GM18858 (cell line): Measurements from ENCODE around the gene STX3.
"Not testable (repeated sequence)": the region's sequence is repeated elsewhere in the genome, so short reads cannot be mapped to it uniquely, and the experiment has no call there.

Source experiments
- ATAC-seq: cut with Tn5 transposase; IDR thresholded peaks from one replicate; pipeline ENCODE4 v1.9.1; 2021; ENCODE audit not compliant: unreplicated experiment

Gene STX3

GRCh38 chr11:59758401-59759037 is 3.3 kb downstream of the STX3 start:
- ATAC-seq, result no peak

GRCh38 chr11:59759900-59760299 is 4.7 kb downstream of the STX3 start:
- no peak for ATAC-seq

GRCh38 chr11:59760771-59761170 is 5.6 kb downstream of the STX3 start:
- no peak for ATAC-seq

DNA sequence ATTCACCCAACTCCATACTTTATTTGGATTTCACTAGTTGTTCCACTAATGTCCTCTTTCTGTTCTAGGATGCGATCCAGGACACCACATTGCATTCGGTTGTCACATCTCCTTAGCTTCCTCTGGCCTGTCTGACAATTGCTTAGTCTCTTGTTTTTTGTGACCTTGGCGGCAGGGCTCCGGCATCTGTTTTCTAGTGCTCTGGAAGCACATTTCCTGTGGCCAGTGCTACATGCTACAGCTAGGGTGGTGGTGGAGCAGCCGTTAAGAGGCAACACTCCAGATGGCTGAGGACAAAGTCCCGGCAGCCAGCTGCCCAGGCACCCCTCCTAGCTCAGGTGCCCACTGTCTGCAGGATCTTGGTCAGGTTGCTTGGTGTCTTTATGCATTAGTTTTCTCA is 6.8 kb downstream of the STX3 start:
- no peak for ATAC-seq

DNA sequence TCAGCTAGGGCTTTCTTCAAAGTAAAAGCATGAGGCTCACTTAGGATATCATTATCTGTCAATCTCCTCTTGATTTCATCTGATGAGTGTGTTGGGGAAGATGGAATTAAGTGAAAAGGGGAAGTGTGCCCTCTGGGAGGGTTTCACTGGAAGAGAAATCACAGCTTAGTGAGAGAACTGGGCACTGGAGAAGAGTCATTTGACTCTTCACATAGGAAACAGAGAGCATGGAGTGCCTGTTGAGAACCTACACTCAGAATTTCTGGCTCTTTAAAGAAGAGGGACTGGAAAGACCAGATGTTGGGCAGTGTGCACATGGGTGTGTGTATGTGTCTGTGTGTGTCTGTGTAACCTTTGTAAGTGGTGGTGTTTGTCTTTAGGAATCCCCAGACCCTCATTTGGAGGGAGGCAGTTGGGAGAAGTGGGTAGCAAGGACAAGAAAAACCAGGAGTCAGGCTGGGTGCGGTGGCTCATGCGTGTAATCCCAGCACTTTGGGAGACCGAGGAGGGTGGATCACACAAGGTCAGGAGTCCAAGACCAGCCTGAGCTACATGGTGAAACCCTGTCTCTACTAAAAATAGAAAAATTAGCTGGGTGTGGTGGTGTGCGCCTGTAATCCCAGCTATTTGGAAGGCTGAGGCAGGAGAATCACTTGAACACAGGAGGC is 10.0 kb downstream of the STX3 start:
- no peak for ATAC-seq

- no peak for ATAC-seq
These were observed 11.5 kb downstream of the STX3 start for GRCh38 chr11:59766542-59767224.

DNA sequence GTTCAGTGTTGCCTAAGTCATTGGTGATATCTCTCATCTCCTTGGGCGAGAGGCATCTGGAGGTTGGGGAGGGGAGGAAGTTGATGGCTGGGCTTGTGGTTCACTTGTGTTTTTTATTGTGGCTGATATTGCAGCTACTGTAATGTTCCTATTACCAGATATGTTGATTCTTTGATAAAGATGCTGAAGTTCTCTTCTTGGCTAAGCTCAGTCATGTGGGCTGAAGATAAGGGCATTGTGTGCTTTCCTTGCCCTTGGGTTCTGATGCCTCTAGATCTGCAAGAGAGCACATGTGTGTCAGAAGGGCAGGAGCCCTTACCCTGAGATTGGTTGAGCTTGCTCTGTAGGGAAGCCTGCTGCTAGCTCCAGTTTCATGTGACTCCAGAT is 12.0 kb downstream of the STX3 start:
- ATAC-seq, result no peak

GRCh38 chr11:59769111-59769510 is 13.9 kb downstream of the STX3 start:
- no peak for ATAC-seq

DNA sequence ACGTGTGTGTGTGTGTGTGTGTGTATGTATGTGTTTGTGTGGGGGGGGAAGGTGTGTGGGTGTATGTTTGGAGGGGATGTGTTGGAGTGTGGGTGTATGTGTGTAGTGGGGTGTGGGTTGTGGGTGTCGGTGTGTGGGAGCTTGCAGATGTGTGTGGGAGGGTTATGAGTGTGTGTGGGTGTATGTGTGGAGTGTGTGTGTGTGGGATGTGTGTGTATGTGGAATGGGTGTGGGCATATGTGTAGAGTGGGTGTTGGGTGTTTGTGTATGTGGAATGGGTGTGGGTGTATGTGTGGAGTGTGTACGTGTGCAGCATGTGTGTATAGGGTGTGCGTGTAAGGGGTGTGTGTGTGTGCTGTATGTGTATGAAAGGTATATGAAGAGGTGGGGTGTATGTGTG is 14.7 kb downstream of the STX3 start:
- no peak for ATAC-seq

DNA sequence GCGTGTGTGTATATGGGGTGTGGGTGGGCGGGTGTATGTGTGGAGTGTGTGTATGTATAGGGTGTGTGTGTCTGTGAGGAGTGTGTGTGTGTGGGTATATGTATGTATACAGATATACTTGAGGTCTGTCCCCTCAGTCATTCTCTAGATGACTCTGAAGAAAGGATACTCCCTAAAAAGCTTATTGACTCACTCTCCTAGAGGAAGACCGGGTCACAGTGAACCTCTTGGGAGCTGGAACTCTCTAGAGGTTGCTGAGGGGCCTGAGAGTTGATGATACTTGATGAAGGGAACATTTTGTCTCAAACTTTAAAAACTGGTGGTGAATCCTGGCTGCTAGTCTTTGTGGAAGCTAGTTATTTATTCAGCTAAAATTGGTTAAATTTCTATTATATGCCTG is 15.1 kb downstream of the STX3 start:
- no peak for ATAC-seq

- ATAC-seq, result no peak
These were observed 15.7 kb downstream of the STX3 start for GRCh38 chr11:59770869-59771268.

- no peak for ATAC-seq
These were observed 16.4 kb downstream of the STX3 start for GRCh38 chr11:59771605-59772004.

GRCh38 chr11:59773083-59773440 is 17.9 kb downstream of the STX3 start:
- no peak for ATAC-seq

GRCh38 chr11:59776210-59777066 is 21.3 kb downstream of the STX3 start:
- no peak for ATAC-seq

GRCh38 chr11:59777104-59777503 is 21.9 kb downstream of the STX3 start:
- no peak for ATAC-seq

DNA sequence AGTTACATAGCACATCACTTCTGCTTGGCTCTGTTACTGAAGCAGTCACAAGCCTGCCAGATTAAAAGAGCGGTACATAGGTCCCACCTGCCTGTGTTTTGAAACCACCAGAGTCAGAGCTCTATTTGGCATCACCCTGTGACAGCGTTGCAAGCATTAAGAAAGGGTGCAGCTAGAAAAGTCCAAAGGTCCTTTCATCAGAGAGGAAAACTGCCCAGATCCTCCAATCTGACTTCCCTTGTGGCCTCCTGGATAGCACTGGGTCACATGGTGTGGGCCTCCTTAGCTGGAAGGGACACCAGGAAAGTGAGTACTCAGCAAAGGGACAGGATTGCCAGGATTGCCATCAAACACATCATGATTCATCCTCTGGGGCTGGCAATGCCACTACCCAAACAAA is 22.9 kb downstream of the STX3 start:
- no peak for ATAC-seq

DNA sequence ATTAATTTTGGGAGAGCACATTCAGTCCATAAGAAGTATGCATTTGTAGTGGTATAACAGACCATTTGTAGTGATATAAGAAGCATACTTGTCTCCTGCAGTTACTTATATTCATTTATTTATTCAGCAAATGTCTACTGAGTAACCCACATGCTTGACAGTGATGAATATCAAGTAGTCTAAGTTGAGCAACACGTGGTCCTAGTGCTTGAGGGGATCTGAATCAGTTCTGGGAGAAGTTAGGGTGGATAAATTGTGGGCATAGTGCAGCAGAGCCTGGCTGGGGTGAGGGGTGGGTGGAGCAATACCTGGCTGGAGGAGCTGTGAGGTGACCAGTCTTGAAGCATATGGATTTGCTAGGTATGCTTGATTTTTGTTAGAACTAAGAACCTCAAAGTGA is 24.3 kb downstream of the STX3 start:
- ATAC-seq, result no peak

GRCh38 chr11:59782080-59782479 is 26.9 kb downstream of the STX3 start:
- ATAC-seq, result no peak

DNA sequence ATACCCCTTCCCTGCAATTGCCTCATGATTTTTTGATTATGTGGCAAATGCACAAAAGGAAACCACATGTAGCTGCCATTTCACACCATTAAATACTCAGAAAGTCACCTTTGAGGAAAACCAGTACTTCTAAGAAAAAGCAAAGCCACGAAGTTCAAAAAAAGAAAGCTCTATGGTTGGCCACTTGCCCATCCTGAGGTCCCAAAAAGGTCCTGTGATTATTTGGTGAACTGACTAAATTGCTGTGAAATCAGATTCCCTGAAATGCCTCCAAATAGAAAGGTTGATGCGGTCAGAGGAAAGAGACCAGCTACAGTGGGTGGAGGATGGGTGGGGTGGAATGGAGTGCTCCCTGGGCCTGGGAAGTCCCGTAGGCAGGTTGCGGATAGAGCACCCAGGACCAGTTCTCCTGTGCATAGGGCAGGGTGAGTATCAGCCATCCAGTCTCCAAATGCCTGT is 28.5 kb downstream of the STX3 start:
- no peak for ATAC-seq

GRCh38 chr11:59784441-59784840 is 29.3 kb downstream of the STX3 start:
- ATAC-seq, result not testable (repeated sequence)

- no peak for ATAC-seq
These were observed 30.6 kb downstream of the STX3 start for GRCh38 chr11:59785818-59786217.

DNA sequence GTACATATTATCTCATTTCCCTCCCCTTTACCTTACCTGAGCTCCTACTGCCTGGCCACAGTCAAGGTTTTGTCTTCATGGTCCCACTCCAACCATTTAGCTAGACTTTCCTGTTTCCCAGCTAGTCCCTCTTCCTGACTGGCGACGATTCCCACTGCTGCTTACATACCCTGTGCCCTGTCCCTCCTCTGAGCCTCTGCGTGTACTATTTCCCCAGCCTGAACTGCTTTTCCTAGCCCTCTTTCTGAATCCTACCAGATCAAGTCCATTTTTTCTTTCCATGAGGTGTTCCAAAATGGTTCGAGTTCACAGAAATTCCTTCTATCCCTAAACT is 32.0 kb downstream of the STX3 start:
- ATAC-seq, result no peak
